CD4-positive, alpha-beta T cell treated with Interferon alpha-2 for 1 hour (primary cell): ENCODE data around the gene ERICH3.

Experiments
- DNase-seq, 2 donors: peaks; one replicate each; pipeline ENCODE4 v3.0.0-alpha.2; 2020 to 2022

The ERICH3 gene

DNA sequence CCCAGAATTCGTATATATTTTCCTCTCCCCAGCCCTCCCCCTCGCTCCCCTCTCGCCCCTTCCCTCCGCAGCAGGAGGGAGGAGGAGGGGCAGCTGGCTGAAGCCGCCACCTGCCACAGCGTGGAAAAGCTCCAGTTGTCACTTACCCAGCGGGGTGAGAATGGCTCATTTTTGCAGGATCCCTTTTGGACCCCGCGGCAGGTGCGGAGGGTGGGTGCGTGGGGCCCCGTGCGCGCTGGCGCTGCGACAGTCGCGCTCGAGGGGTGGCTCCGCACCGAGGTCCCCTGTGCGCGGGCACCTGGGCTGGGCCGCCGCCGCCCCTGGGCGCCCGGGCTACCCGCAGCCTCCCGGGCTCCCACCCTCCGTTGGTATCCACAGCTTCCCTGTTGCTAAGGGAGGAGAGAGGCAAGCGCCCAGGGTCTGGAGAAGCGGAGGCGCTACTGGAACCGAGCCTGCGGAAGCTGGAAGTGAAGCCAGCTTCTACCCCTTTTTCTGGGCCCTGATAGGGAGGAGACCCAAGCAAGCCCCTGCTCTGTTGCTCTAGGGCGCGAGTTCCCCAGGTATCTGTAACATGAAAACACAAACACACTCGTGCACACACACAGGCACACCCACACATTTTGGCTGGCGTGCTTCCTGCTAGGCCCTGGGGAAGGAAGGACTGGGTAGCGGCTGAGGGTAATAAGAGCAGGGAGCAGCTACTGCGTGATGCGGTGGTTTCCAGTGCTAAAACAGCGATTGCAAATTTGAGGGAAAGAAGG lies at the start of gene ERICH3:
Gene ERICH3, minus strand, starts transcription at position 442 of the 761 bp plus-strand sequence. Its CDS starts 273 bp downstream, at position 169.
- DNase-seq = no peak

DNA sequence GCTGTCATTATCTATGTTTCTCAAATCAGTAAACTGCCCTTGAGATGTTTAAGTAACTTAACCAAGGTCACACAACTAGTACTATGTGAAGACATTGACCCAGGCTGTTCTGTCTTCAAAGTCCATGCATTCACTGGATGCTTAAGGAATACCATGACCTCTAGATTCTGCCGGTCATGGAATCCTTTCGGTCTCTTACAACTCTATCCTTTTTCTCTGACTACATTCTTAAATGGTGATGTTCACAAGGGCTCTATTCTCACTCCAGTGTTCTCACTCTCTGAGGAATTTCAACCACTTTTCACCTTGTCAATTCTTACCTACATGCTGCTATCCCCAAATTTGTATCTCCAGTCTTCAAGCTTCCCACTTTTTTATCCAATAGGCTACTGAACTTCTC lies 44.0 kb upstream of the ERICH3 start:
- DNase-seq = no peak

- no peak for DNase-seq
These were observed 43.2 kb upstream of the ERICH3 start for GRCh38 chr1:74716822-74717221.

GRCh38 chr1:74715806-74716205 lies 42.2 kb upstream of the ERICH3 start:
- no peak for DNase-seq

DNA sequence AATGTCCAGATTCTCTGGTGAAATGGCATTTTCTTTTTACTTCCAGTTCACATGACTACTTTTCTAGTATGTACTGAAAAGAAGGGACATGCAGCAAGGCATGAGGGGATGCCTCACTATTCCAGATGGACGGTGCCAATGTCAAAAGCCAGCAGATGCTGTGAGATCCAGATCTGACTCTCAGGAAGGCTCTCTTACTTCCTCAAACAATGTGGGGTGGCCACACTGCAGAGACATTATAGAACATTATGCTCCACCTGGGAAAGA lies 41.6 kb upstream of the ERICH3 start:
- DNase-seq = no peak

- no peak for DNase-seq
These were observed 41.0 kb upstream of the ERICH3 start for GRCh38 chr1:74714429-74715235.

DNA sequence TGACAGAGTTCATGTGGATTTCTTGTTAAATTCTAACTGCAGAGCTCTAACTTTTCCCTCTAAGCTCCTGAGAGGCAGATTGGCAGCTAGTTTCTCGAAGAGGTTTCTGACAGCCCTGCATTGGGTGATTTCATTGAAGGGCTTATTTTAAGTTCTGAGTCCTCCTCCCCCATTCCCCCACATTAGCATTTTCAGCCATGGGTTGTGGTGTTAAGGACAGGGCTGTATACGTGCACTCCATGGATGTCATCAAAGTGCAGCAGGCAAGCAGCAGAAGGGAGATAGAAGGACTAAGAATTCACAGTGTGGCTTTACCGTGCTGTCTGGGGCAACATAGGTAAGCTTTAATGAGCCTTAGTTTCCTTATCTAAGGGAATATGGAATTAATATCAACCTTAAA lies 40.3 kb upstream of the ERICH3 start:
- no peak for DNase-seq

DNA sequence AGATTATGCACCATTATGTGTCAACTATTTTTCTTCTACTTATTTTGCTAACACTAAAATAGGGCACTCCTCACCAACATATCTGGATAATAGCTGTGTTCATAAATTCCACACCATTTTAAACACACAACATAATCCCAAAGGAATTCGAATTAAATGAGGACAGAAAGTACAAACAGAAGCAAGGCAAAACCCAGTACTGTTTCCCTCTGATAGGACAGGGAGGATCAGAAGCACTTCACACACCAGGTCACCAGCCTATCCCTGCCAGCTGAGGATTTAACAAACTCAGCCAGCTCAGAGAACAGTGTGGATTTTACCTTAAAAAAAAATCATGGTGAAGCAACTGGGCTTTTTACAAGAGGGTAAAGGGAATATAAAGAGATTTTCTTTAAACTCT lies 39.3 kb upstream of the ERICH3 start:
- no peak for DNase-seq

- no peak for DNase-seq
These were observed 30.0 kb upstream of the ERICH3 start for GRCh38 chr1:74703386-74704182.

DNA sequence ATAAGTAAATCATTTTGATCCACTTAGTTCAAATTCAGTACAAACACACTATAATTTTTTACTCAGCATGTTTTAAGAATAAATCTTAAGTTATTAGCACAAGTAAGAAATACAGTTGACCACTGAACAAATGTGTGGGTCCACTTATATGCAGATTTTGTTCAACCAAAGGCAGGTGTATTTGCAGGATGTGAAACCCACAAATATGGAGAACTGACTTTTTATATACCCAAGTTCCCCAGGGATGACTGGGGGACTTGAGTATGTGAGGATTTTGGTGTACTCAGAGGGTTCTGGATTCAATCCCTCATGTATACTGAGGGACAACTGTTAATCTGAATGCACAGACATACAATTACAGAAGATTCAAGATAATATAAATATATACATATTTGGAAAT lies 25.7 kb upstream of the ERICH3 start:
- DNase-seq = no peak

DNA sequence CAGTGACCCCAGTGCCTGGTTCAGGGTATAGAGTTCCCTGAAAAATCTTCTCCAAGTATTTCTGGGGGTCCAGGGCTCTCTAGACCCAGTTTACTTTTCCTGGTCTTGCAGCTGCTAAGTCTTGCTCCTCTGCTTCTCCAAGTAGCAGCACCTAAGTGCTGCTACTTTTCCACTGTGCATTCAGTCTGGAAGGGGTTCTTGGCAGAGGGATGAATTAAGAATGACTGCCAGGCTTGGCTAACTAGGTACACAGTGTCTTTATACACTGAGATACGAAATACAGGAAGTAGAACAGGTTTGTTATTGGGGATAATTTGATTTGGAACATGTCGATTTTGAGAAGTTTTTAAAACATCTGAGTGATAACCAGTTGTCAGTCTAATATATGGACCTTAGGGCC lies 24.2 kb upstream of the ERICH3 start:
- no peak for DNase-seq

GRCh38 chr1:74693473-74693872 lies 19.9 kb upstream of the ERICH3 start:
- DNase-seq = no peak

DNA sequence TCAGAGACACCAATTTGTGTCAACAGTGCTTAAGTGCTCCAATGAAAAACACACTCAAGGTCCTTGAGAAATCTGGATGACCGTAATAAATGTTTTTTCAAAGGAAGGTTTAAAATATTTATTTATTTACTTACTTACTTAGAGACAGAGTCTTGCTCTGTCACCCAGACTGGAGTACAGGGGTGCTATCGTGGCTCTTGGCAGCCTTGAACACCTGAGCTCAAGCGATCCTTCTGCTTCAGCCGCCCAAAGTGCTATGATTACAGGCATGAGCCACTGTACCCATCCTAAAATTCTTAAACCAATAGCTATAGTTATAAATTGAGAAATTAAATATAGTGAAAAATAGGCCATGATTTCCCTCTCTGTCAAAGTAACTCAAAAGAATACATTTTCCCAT lies 17.3 kb upstream of the ERICH3 start:
- no peak for DNase-seq

DNA sequence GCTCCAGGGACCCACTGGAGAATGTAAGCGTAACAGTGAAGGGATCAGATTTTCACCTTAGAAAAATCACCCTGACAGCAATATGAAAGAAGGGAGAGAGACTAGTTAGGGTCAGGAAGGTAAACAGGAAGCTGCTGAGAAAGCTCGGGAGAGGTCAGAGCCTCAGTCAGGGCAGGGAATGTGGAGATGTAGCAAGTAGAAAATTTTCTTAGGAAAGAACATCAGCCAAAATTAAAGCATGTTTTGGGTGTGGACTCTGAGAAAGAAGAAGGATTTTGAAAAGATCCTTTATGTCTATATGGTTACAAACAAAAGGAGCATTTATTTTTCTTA lies 16.7 kb upstream of the ERICH3 start:
- no peak for DNase-seq

DNA sequence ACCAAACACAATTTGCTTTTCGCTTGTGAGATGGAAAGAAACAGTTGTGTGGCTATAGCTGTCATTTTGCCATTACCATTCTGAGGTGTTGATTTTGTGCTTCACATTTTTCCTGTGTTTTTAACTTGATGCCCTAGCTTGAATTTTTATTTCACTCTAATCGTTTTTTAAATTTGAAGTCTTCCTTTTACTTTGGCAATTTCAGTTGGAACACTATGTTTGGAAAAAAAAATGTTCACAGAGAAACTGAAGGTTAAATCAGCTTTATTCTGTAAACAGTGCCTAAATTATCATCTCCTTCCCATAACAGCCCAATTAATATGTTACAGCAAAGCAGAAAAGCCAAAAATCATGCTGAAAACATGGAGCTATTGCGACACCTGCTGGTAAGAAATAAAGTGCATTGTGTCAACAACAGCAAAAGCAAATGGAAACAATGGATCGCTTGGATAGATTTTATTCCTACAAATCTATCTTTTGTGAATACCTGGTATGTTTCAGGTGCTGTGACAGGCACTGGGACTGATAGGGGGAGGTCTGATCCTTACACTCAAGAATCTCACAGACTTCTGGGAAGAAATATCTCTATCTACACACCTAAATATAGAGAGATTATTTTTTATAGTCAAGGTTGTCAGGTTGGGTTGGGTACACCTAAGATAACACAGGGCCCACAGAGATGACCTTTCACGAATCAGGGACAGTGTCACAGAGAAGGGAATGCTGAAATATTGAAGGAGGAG lies 16.2 kb upstream of the ERICH3 start:
- DNase-seq = peak; percentile 15 to 56

GRCh38 chr1:74686928-74687327 lies 13.3 kb upstream of the ERICH3 start:
- DNase-seq = no peak

- no peak for DNase-seq
These were observed 10.7 kb upstream of the ERICH3 start for GRCh38 chr1:74684301-74684700.

DNA sequence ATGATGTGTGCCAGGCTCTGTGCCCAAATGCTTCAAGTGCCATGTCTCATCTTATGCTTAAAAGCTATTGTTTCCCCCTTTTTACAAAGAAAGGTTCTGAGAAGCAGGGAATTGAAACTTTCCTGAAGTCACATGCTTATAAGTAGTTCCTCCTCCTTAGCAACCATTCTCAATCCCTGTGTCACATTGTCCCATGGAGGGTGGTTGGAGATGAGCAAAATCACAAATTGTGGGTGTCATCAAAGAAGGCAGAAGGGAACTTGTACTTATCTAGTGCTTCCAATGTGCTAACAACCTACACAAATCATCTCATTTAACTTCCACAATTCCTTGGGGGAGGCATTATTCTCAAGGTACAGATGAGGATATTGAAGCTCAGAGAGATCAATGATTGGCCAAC lies 10.1 kb upstream of the ERICH3 start:
- no peak for DNase-seq

DNA sequence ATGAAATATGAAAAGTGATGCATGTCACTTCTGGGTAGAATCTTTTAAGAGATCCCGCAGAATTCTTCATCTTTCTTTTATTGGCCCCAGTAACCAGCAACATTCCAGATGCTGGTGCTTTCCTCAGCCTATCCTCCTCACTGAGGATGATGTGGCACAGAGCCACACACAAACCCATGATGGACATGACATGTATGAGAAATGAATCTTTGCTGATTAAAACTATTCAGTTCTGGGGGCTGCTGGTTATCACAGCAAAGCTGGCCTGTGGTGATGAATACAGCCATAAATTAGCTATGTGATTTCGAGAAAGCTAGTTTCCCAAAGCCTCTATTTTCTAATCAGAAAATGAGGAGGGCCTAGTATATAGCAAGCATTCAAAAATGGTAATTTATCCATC lies 8.3 kb upstream of the ERICH3 start:
- DNase-seq = no peak

DNA sequence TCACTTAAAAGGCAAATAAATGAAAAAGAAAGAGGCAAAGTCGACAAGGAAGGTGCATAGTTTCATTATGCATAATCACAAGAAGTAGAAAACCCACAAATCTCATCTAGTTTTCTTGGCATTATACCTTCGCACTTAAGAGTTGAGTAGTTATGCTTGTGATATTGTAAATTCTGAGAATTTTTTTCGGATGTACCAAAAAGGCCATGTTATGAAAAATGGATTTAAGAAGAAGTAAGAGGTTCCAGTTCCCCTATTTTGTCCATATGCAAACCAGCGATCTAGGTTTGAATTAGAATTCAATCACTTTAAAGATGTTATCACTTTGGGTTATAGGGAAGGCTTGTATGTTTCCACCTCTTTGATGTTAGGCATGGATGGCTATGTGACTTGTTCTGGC lies 7.9 kb upstream of the ERICH3 start:
- DNase-seq = no peak

- DNase-seq = no peak
These were observed 7.4 kb upstream of the ERICH3 start for GRCh38 chr1:74681001-74681400.

DNA sequence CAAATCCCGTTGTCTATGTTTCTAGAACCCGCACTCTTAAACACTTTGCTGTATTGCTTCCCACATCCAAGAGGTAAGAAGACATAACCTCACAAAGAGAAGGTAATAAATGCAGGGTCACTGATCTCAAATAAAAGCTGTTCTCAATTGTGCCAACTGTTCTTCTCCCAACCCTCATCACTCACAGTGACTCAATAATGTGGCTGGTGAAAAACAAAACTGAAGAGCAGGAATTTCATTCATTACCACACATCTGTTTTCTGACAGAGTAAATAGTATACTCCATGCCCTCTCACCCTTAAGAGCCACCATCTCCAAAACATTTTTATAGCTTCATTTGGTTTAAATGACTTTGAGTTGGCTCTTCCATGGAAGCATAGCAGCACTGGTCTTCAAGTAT lies 6.2 kb upstream of the ERICH3 start:
- no peak for DNase-seq

- DNase-seq = no peak
These were observed 4.3 kb upstream of the ERICH3 start for GRCh38 chr1:74677926-74678325.
